ENCODE data around the gene FBXW4.

Gene FBXW4

GRCh38 chr10:101694674-101695403, at the start of gene FBXW4:
Gene FBXW4 (minus strand): TSS chr10:101695170. CDS start chr10:101695105, 65 bp downstream.
- DNase-seq (ENCODE audit: low read depth in 2 of 2) = peak in 1 of 2 experiments; percentile 8

GRCh38 chr10:101744267-101744666, 49.3 kb upstream of the FBXW4 start:
- DNase-seq (ENCODE audit: low read depth in 2 of 2) = no peak

- no peak for DNase-seq (ENCODE audit: low read depth in 2 of 2)
Observed at GRCh38 chr10:101741938-101742337, 47.0 kb upstream of the FBXW4 start.

GRCh38 chr10:101736666-101737065, 41.7 kb upstream of the FBXW4 start:
- DNase-seq (ENCODE audit: low read depth in 2 of 2) = no peak

GRCh38 chr10:101732096-101732495, 37.1 kb upstream of the FBXW4 start:
- DNase-seq (ENCODE audit: low read depth in 2 of 2) = no peak

- DNase-seq (ENCODE audit: low read depth in 2 of 2) = no peak
Observed at GRCh38 chr10:101726115-101726387, 31.1 kb upstream of the FBXW4 start.

- DNase-seq (ENCODE audit: low read depth in 2 of 2) = no peak
Observed at GRCh38 chr10:101725296-101726114, 30.5 kb upstream of the FBXW4 start.

- DNase-seq (ENCODE audit: low read depth in 2 of 2) = no peak
Observed at GRCh38 chr10:101724446-101724845, 29.5 kb upstream of the FBXW4 start.

GRCh38 chr10:101723176-101723575, 28.2 kb upstream of the FBXW4 start:
- DNase-seq (ENCODE audit: low read depth in 2 of 2) = no peak

GRCh38 chr10:101721806-101722205, 26.8 kb upstream of the FBXW4 start:
- no peak for DNase-seq (ENCODE audit: low read depth in 2 of 2)

- DNase-seq (ENCODE audit: low read depth in 2 of 2) = no peak
Observed at GRCh38 chr10:101720606-101721230, 25.7 kb upstream of the FBXW4 start.

- DNase-seq (ENCODE audit: low read depth in 2 of 2) = no peak
Observed at GRCh38 chr10:101718690-101719275, 23.8 kb upstream of the FBXW4 start.

- DNase-seq (ENCODE audit: low read depth in 2 of 2) = no peak
Observed at GRCh38 chr10:101716891-101717659, 22.1 kb upstream of the FBXW4 start.

GRCh38 chr10:101712997-101713396, 18.0 kb upstream of the FBXW4 start:
- no peak for DNase-seq (ENCODE audit: low read depth in 2 of 2)

- no peak for DNase-seq (ENCODE audit: low read depth in 2 of 2)
Observed at GRCh38 chr10:101710793-101711192, 15.8 kb upstream of the FBXW4 start.

GRCh38 chr10:101710059-101710695, 15.2 kb upstream of the FBXW4 start:
- no peak for DNase-seq (ENCODE audit: low read depth in 2 of 2)

GRCh38 chr10:101709359-101710058, 14.5 kb upstream of the FBXW4 start:
- DNase-seq (ENCODE audit: low read depth in 2 of 2) = no peak

GRCh38 chr10:101708870-101709269, 13.9 kb upstream of the FBXW4 start:
- no peak for DNase-seq (ENCODE audit: low read depth in 2 of 2)

GRCh38 chr10:101708073-101708472, 13.1 kb upstream of the FBXW4 start:
- DNase-seq (ENCODE audit: low read depth in 2 of 2) = no peak

GRCh38 chr10:101704331-101704730, 9.4 kb upstream of the FBXW4 start:
- DNase-seq (ENCODE audit: low read depth in 2 of 2) = no peak

- DNase-seq (ENCODE audit: low read depth in 2 of 2) = no peak
Observed at GRCh38 chr10:101696632-101697031, 1.7 kb upstream of the FBXW4 start.

All from fibroblast of skin of left biceps (primary cell).